Hair follicular keratinocyte (primary cell): ENCODE measurements around the gene ATP4A. TPM values are rescaled to one million over a fixed set of nuclear protein-coding genes. Genes with fewer than 3 reads are reported as not detected.

Experiments used
- total RNA-seq: library from RNA; depleted of rRNA; stranded (reverse); fragments of >200 nt; gene quantifications from 2 replicates; pipeline ENCODE4 v1.2.3, GENCODE V29; 2015

Gene ATP4A
- not detected in 2 replicates for total RNA-seq

GRCh38 chr19:35563207-35563829, at the start of gene ATP4A:
ATP4A (minus strand) TSS chr19:35563658; CDS start chr19:35563629, 29 bp downstream.

GRCh38 chr19:35612559-35613321, 49.3 kb upstream of the ATP4A start, which contains the start of gene HAUS5:
HAUS5 (plus strand) TSS chr19:35612735; CDS start chr19:35612795, 60 bp downstream.

DNA sequence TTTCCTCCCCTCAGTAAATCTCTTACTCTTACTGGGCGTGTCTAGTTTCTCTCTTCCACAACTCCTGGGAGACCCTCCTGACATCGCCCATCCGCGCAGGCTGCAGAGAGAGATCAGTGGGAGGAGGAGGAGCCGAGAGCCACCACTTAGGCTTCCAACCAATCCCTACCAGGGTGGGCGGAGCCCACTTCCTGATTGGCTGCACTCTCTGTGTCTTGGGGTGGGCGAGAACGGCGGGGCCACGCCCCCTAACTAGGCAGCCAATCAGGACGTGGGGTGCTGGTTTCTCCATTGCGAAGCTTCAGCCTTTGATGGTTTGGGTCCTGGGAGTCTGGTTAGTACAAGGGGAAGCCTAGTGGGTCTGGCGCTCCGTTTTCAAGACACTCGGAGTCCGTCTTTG, 22.4 kb upstream of the ATP4A start, which contains the start of gene PMIS2:
Gene PMIS2, plus strand, starts transcription at position 326 of the 400 bp plus-strand sequence. CDS start 87 bp downstream, outside the sequence.

GRCh38 chr19:35545001-35545854, 18.2 kb downstream of the ATP4A start, which contains the start of gene TMEM147:
TMEM147 (plus strand) TSS chr19:35545626; CDS start chr19:35545740, 114 bp downstream.

DNA sequence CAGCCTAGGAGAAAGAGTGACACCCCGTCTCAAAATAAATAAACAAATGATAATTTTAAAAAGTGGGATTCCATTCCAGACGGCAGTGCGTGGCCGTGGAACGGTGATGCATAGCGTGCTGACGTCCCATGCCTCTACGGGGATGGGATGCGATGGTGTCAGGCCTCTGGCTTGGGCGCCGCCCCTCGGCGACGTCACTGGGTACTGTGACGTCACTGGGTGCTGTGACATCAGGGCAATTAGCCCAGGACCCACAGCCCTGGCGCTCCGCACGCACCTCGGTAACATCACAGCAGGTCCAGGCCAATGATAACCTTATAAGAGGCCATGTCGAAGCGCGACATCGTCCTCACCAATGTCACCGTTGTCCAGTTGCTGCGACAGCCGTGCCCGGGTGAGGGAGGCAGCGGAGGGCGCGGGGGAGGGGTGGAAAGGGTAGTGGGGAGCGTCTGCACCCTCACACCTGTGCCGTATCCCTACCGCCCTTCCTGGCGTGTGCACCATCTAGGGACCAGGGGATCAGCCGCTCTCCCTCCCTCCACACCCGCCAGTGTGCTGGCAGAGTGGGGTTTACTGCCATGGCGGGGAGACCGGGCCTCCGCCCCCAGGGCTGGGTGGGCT, 30.1 kb downstream of the ATP4A start, which contains the start of gene GAPDHS:
Gene GAPDHS, plus strand, starts transcription at position 256 of the 621 bp plus-strand sequence. Its CDS starts 72 bp downstream, at position 328.

GRCh38 chr19:35528218-35529038, 35.0 kb downstream of the ATP4A start, which contains the start of gene SBSN:
SBSN (minus strand) TSS chr19:35528311; CDS start chr19:35528281, 30 bp downstream.

GRCh38 chr19:35513628-35514281, 49.7 kb downstream of the ATP4A start, which contains the start of gene DMKN:
DMKN (minus strand) TSS chr19:35513649; CDS start chr19:35513475, 174 bp downstream.

Other genes with a start within 250 kb of the ATP4A start
- gene CD22, start 234.5 kb downstream of the ATP4A start, total RNA-seq: not detected in 2 replicates
- gene FFAR1, start 215.8 kb downstream of the ATP4A start, total RNA-seq: not detected in 2 replicates
- gene FFAR3, start 205.2 kb downstream of the ATP4A start, total RNA-seq: not detected in 2 replicates
- not detected in 2 replicates for gene GPR42, start 192.6 kb downstream of the ATP4A start, total RNA-seq
- not detected in 2 replicates for gene FFAR2, start 115.4 kb downstream of the ATP4A start, total RNA-seq
- 1.4 and 4.2 TPM in 2 replicates for gene KRTDAP, start 73.2 kb downstream of the ATP4A start, total RNA-seq
- gene DMKN, start 50.0 kb downstream of the ATP4A start, total RNA-seq: 317 and 408 TPM in 2 replicates
- gene SBSN, start 35.3 kb downstream of the ATP4A start, total RNA-seq: 1.1 and 3.4 TPM in 2 replicates
- not detected in 2 replicates for gene GAPDHS, start 30.2 kb downstream of the ATP4A start, total RNA-seq
- 127 and 137 TPM in 2 replicates for gene TMEM147, start 18.0 kb downstream of the ATP4A start, total RNA-seq
- not detected in 2 replicates for gene PMIS2, start 22.5 kb upstream of the ATP4A start, total RNA-seq
- 11.0 and 13.1 TPM in 2 replicates for gene HAUS5, start 49.1 kb upstream of the ATP4A start, total RNA-seq
- 75.7 and 96.4 TPM in 2 replicates for gene RBM42, start 65.4 kb upstream of the ATP4A start, total RNA-seq
- 0.23 and 3.9 TPM in 2 replicates for gene ETV2, start 78.1 kb upstream of the ATP4A start, total RNA-seq
- gene COX6B1, start 84.7 kb upstream of the ATP4A start, total RNA-seq: 481 and 564 TPM in 2 replicates
- not detected in 2 replicates for gene UPK1A, start 102.9 kb upstream of the ATP4A start, total RNA-seq
- gene ZBTB32, start 140.9 kb upstream of the ATP4A start, total RNA-seq: not detected in 2 replicates
- 6.4 and 13.0 TPM in 2 replicates for gene KMT2B, start 154.3 kb upstream of the ATP4A start, total RNA-seq
- 2.3 and 11.4 TPM in 2 replicates for gene IGFLR1, start 178.8 kb upstream of the ATP4A start, total RNA-seq
- 10.5 and 12.1 TPM in 2 replicates for gene U2AF1L4, start 181.8 kb upstream of the ATP4A start, total RNA-seq
- 28.4 and 34.8 TPM in 2 replicates for gene PSENEN, start 182.0 kb upstream of the ATP4A start, total RNA-seq
- gene LIN37, start 184.9 kb upstream of the ATP4A start, total RNA-seq: 7.6 and 49.7 TPM in 2 replicates
- gene HSPB6, start 193.4 kb upstream of the ATP4A start, total RNA-seq: 0.15 TPM in 1 of 2 replicates, not detected in the other
- gene PROSER3, start 194.5 kb upstream of the ATP4A start, total RNA-seq: 8.4 and 11.7 TPM in 2 replicates
- gene ARHGAP33, start 211.9 kb upstream of the ATP4A start, total RNA-seq: 0.94 and 3.1 TPM in 2 replicates
- gene PRODH2, start 249.2 kb upstream of the ATP4A start, total RNA-seq: not detected in 2 replicates